Epithelial cell of proximal tubule (primary cell): ENCODE measurements around the gene GRM5. TPM values are rescaled to one million over a fixed set of nuclear protein-coding genes. Genes with fewer than 3 reads are reported as not detected.
"Not testable (repeated sequence)": the region's sequence is repeated elsewhere in the genome, so short reads cannot be mapped to it uniquely, and the experiment has no call there.

Experiments
- DNase-seq: peaks from one replicate; pipeline ENCODE4 v3.0.0-alpha.2; 2011; ENCODE audit warnings: low read depth
- H3K4me3 ChIP-seq: 2 replicates; pipeline ENCODE4 v1.5.1; 2011; ENCODE audit warnings: low read depth, mild to moderate bottlenecking, low read length
- total RNA-seq: library from RNA; depleted of rRNA; stranded (reverse); fragments of >200 nt; gene quantifications from 2 replicates; pipeline ENCODE4 v1.2.3, GENCODE V29; 2015
- TF ChIP-seq, protein P1 (sequence below): conservative IDR thresholded peaks from 2 replicates; pipeline ENCODE4 v1.5.1; 2012; ENCODE audit warnings: low read depth, mild to moderate bottlenecking, low read length

GRM5 gene
- total RNA-seq, 1 donor from 2014 or later = 0.12 TPM

DNA sequence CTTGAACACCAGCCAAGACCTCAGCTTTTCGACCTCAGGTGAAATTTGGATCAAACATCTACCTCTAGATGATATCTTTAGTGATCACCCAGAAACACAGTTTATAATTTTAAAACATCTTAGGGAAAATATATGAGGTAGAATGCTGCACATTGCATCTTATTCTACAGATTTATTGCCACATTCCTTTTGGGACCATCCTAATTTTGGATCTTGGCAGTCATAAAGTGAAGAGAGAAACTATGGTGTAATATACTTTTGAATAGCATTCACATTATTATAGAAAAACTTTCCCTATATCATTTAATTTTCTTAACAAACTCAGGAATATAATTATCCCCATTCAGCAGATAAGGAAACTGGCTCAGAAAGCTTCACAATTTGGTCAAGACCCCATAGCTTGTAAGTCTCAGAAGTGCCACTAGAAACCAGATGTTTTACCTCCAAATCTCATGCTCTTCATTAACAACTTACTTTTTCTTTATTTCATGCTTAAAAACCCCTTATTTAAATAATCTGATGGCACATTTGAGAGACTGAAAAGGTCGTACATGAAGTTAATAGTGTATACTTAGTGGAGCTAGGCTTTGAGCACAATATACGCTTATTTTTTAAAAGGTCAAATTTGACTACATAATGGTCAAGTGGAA, 529.0 kb downstream of the GRM5 start:
- TF ChIP-seq, protein P1, sequence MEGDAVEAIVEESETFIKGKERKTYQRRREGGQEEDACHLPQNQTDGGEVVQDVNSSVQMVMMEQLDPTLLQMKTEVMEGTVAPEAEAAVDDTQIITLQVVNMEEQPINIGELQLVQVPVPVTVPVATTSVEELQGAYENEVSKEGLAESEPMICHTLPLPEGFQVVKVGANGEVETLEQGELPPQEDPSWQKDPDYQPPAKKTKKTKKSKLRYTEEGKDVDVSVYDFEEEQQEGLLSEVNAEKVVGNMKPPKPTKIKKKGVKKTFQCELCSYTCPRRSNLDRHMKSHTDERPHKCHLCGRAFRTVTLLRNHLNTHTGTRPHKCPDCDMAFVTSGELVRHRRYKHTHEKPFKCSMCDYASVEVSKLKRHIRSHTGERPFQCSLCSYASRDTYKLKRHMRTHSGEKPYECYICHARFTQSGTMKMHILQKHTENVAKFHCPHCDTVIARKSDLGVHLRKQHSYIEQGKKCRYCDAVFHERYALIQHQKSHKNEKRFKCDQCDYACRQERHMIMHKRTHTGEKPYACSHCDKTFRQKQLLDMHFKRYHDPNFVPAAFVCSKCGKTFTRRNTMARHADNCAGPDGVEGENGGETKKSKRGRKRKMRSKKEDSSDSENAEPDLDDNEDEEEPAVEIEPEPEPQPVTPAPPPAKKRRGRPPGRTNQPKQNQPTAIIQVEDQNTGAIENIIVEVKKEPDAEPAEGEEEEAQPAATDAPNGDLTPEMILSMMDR = no peak
- no peak overlapping the region for H3K4me3 ChIP-seq
- DNase-seq = no peak

DNA sequence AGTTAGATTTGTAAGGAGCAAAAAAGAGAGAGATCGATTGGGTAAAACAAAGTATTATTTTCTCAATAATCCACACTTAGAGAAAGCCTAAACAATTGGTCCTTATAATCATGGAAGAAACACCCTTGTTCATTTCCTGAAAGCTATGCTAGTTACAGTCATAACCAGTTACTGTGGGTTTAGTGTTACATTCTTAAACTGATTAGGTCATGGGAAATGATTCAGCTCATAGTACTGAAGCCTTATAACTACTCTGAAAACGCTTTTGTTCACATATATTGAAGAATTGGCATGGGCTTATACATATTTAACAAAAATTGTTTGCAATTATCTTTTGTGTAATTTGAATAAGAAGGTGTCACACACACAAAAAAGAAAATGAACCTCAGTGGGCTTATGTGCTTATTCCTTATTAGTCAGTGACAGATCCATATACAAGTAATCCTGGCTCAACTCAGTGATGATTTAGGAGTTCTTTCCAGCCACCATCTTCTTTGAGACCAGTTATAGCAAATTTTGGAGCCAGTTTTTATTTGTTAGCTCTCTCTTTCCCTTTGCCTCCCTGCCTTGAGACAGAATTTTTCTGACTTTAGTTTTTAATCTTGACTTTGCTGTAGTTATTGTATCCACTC, 529.8 kb downstream of the GRM5 start:
- H3K4me3 ChIP-seq = no peak overlapping the region
- TF ChIP-seq, protein P1 = no peak
- peak; percentile 87 for DNase-seq

DNA sequence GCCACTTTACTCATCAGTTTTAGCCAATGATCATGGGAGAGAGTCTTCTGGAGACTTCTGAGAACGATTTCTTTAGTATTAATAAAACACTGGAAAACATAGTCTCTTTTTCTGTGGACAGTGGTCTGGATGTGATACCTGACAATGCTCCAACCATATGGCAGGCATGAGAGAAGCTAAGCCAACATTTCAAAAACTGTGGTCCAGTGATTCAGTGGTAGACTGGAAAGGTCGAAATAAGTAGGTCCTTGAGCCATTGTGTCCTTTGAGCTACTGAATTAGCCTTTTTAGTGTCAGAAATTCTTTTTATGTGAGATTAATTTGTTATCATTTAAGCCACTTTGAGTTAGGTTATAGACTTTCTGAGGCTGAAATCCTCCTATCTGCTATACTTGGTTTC, 530.5 kb downstream of the GRM5 start:
- TF ChIP-seq, protein P1 = no peak
- H3K4me3 ChIP-seq = no peak overlapping the region
- DNase-seq = no peak

DNA sequence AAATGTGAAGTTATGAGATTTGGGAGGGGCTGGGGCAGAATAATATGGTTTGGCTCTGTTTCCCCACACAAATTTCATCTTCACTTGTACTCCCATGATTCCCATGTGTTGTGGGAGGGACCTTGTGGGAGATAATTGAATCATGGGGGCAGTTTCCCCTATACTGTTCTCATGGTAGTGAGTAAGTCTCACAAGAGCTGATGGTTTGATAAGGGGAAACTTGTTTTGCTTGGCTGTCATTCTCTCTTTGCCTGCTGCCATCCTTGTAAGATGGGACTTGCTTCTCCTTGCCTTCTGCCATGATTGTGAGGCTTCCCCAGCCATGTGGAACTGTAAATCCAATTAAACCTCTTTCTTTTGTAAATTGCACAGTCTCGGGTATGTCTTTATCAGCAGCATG, 531.1 kb downstream of the GRM5 start:
- H3K4me3 ChIP-seq, DNase-seq: not testable (repeated sequence)

DNA sequence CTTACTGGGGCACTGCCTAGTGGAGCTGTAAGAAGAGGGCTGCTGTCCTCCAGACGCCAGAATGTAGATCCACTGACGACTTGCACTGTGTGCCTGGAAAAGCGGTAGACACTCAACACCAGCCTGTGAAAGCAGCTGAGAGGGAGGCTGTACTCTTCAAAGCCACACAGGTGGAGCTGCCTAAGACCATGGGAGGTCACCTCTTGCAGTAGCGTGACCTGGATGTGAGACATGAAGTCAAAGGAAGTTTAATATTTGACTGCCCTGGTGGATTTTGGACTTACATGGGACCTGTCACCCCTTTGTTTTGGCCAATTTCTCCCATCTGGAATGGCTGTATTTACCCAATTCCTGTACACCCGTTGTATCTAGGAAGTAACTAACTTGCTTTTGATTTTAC, 531.6 kb downstream of the GRM5 start:
- no peak overlapping the region for H3K4me3 ChIP-seq
- no peak for DNase-seq
- TF ChIP-seq, protein P1 = no peak

DNA sequence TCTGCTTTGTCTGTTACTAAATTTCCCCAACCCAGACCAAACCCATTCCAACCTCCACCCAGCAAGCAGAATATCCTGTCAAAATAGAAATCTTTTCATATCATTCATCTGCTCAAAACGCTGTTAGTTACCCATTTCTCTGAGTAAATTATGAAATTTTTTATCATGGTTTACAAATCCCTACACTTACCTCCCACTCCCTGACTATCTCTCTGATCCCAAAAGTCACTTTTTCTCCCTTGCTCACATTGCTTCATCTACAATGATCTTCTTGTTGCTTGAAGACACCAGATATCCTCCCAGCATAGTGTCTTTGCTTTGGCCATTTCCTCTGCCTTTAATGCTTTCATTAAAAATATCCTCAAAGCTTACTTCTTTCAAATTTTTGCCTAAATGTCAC, 532.8 kb downstream of the GRM5 start:
- DNase-seq = no peak
- H3K4me3 ChIP-seq = no peak overlapping the region
- TF ChIP-seq, protein P1 = no peak

DNA sequence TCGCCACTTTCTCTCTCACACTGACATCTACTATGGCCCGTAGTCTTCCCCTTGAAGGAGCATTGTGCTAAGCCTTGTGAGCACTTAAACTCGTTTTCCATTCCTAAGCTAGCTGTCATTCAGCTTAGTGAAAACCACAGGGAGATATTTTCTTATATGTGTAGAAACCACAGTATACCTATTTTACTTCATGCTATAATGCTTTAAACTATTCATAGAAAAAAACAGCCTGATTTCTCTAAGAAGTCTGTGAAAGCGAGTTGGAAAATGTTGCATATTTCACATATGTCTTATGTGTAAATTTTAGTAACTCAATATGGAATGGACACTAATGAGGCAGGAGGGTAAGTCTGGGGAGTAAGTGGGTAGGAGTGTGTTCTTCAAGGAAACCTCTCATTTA, 534.0 kb downstream of the GRM5 start:
- TF ChIP-seq, protein P1 = no peak
- no peak for DNase-seq
- no peak overlapping the region for H3K4me3 ChIP-seq
